GM12874 (cell line): ENCODE results near the gene SETBP1.

Experiments used
- CTCF ChIP-seq: IDR thresholded peaks from 2 replicates; pipeline ENCODE4 v1.5.1; 2011; ENCODE audit warnings: low read depth, mild to moderate bottlenecking, control low read depth, low read length, moderate library complexity; ENCODE audit not compliant: insufficient read depth

Gene SETBP1

GRCh38 chr18:45103319-45104048, 422.8 kb downstream of the SETBP1 start:
- TF ChIP-seq CTCF: no peak

- no peak for TF ChIP-seq CTCF
These were observed 423.3 kb downstream of the SETBP1 start for GRCh38 chr18:45104049-45104395.

- no peak for TF ChIP-seq CTCF
These were observed 425.7 kb downstream of the SETBP1 start for GRCh38 chr18:45106331-45106774.

- no peak for TF ChIP-seq CTCF
These were observed 426.7 kb downstream of the SETBP1 start for GRCh38 chr18:45107425-45107824.

- no peak for TF ChIP-seq CTCF
These were observed 428.1 kb downstream of the SETBP1 start for GRCh38 chr18:45108754-45109153.

GRCh38 chr18:45109271-45109670, 428.6 kb downstream of the SETBP1 start:
- TF ChIP-seq CTCF: no peak

- no peak for TF ChIP-seq CTCF
These were observed 429.0 kb downstream of the SETBP1 start for GRCh38 chr18:45109706-45110105.
